Measurements from ENCODE around the gene SLC6A11. TPM values are rescaled to one million over a fixed set of nuclear protein-coding genes. Genes with fewer than 3 reads are reported as not detected.

Gene SLC6A11
- total RNA-seq, 6 donors from 2014 or later, result 0.07 TPM; not detected in 5

DNA sequence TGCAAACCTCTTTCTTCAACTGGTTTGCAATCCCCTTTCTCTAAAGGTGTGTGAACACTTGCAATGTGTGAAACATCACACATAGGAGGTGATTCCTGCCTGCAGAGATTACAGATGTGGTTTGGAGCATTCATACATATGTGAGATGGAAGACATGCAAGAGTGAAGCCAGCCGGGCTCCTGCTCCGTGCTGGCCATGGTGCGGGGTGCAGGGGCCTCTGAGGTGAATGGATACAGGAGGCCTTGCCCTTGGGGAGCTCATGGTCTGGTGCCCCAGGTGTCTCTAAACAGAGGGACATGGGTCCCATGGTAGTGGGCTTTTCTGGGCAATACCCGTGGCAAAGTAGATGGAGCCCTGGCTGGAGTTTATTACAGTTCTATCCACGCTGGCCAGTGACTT lies 6.0 kb downstream of the SLC6A11 start:
- Histone ChIP-seq H3K27me3 (no peaks in the 10 kb centered on the region), H3K4me1 (no peaks in the 10 kb centered on the region), H3K27ac (no peak overlapping the region), H3K4me3 (no peak overlapping the region), H3K9me3 (no peaks in the 10 kb centered on the region), H3K36me3 (no peaks in the 10 kb centered on the region)
- TF ChIP-seq POLR2A (IDR thresholded peaks at IDR 0.05), result no peak
- TF ChIP-seq, protein P1, sequence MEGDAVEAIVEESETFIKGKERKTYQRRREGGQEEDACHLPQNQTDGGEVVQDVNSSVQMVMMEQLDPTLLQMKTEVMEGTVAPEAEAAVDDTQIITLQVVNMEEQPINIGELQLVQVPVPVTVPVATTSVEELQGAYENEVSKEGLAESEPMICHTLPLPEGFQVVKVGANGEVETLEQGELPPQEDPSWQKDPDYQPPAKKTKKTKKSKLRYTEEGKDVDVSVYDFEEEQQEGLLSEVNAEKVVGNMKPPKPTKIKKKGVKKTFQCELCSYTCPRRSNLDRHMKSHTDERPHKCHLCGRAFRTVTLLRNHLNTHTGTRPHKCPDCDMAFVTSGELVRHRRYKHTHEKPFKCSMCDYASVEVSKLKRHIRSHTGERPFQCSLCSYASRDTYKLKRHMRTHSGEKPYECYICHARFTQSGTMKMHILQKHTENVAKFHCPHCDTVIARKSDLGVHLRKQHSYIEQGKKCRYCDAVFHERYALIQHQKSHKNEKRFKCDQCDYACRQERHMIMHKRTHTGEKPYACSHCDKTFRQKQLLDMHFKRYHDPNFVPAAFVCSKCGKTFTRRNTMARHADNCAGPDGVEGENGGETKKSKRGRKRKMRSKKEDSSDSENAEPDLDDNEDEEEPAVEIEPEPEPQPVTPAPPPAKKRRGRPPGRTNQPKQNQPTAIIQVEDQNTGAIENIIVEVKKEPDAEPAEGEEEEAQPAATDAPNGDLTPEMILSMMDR (IDR thresholded peaks at IDR 0.05), result no peak
- TF ChIP-seq EP300 (IDR thresholded peaks at IDR 0.05), result no peak
- no peak for TF ChIP-seq POLR2AphosphoS5 (IDR thresholded peaks at IDR 0.05)
- DNase-seq (peak in 1 of 2 donors; percentile 30), ATAC-seq (ENCODE audit: low FRiP score in 2 of 2) (no peak)
- 84 to 85% methylated on average over 5 of the region's 5 CpGs for WGBS, 2 donors

DNA sequence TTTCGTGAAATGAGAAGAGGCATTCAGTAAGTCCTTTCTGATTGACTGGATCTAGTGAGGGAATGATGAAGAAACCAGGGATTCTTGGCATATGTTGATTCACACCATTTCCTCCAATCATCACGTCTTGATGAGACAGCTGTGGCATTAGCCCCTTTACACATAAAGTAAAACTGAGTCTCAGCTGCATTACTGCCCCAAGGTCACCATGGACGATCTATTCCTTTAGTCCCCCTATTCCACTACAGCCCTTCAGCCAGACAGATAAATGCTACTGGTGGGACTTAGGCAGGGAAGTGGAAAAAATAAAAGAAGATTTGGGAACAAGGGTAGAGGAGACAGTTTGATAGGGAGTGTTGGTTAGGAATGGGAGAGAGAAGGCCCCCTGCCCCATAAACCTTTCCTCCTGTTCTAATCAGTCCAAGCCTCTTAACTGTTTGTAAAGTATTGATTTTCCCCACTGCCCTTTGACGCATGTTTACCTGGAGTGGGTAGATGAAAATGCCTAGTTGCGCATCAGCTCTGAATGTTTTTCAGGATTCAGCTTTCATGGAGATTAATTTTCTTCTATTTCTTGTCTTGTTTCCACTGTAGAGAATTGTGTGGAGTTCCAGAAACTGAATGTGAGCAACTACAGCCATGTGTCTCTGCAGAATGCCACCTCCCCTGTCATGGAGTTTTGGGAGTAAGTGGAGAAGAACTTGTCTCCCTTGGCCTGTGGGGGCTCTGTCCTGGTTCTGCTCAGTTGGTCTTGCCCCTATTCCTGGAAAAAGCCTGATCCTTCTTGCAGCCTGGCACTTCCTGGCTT lies 6.9 kb downstream of the SLC6A11 start:
- Histone ChIP-seq H3K9me3 (no peaks in the 10 kb centered on the region), H3K4me1 (no peaks in the 10 kb centered on the region), H3K36me3 (no peaks in the 10 kb centered on the region), H3K4me3 (no peak overlapping the region), H3K27me3 (no peaks in the 10 kb centered on the region), H3K27ac (no peak overlapping the region)
- ATAC-seq (ENCODE audit: low FRiP score in 2 of 2) (no peak), DNase-seq (no peak)
- TF ChIP-seq POLR2AphosphoS5 (IDR thresholded peaks at IDR 0.05) (no peak), POLR2A (IDR thresholded peaks at IDR 0.05) (no peak), EP300 (IDR thresholded peaks at IDR 0.05) (no peak)
- TF ChIP-seq, protein P1 (IDR thresholded peaks at IDR 0.05), result no peak
- WGBS, 2 donors, result 68 to 75% methylated on average over 5 of the region's 5 CpGs

DNA sequence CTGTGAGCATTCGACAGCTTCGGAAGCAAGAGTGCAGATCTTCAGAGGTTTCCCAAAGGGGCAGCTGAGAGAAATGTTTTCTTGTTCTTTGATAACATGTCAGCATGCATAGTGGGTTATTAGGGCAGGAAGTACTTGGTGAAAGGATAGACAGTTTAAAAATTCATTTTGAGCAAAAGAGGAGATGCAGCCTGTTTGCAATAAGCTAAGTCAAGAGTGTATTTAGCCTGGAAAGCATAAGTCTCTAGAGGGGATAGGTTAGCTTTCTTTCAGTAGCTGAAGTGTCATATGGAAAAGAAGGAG lies 7.4 kb downstream of the SLC6A11 start:
- Histone ChIP-seq H3K9me3 (no peaks in the 10 kb centered on the region), H3K36me3 (no peaks in the 10 kb centered on the region), H3K27ac (no peak overlapping the region), H3K4me1 (no peaks in the 10 kb centered on the region), H3K27me3 (no peaks in the 10 kb centered on the region), H3K4me3 (no peak overlapping the region)
- DNase-seq (no peak), ATAC-seq (ENCODE audit: low FRiP score in 2 of 2) (no peak)
- TF ChIP-seq POLR2AphosphoS5 (IDR thresholded peaks at IDR 0.05) (no peak), POLR2A (IDR thresholded peaks at IDR 0.05) (no peak), EP300 (IDR thresholded peaks at IDR 0.05) (no peak)
- TF ChIP-seq, protein P1 (IDR thresholded peaks at IDR 0.05), result no peak
- WGBS, 2 donors, result 81 to 83% methylated on average over 2 of the region's 2 CpGs

DNA sequence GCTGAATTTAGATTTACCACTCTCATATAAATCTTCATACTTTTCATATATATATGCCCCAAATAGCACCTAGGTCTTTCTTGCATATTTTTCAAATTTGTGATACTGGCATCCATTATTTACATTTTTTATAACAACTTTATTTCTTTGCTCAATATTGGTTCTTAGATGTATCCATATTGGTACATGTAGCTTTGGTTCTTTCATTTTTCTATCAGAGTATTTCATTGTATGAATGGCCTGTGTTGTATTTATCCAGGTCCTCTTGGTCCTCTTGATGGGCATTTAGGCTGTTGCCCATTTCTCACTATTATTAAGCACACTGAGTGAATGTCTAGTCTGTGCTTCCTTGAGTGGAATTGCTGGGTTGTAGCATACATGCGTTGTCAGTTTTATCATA lies 8.4 kb downstream of the SLC6A11 start:
- H3K27me3 ChIP-seq, result no peaks in the 10 kb centered on the region
- ATAC-seq (ENCODE audit: low FRiP score in 2 of 2) (no peak), DNase-seq (no peak)
- no peak overlapping the region for H3K4me3 ChIP-seq
- H3K9me3 ChIP-seq, result no peaks in the 10 kb centered on the region
- H3K4me1 ChIP-seq, result no peaks in the 10 kb centered on the region
- no peaks in the 10 kb centered on the region for H3K36me3 ChIP-seq
- 100% methylated on average over 1 of the region's 1 CpG for WGBS, 2 donors
- TF ChIP-seq POLR2AphosphoS5 (IDR thresholded peaks at IDR 0.05), result no peak
- TF ChIP-seq EP300 (IDR thresholded peaks at IDR 0.05), result no peak
- H3K27ac ChIP-seq, result no peak overlapping the region

DNA sequence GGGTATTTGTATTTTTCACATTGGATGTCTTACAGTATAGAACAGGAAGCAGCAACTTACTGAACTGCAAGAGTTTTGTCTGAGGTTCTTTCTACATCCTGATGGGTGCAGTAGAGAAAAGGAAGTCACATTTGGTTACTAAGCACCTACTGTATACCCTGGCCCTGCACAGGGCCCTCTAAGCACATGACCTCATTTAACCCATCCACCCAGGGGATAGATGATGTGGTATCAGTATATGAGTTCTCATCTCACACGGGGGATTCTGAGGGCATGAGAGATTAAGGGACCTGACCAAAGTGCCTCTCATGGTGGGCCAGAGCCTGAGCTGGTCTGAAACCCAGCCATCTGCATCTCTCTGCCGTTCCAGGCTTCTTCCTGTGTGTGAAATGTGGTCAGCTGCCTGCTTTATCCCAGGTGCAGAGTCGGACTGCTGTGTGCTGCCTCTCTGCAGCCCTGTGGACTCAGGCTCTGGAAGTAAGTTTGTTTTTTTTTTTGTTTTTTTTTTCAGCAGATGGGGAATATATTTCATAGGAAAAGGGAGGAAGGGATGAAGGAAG lies 17.9 kb downstream of the SLC6A11 start:
- Histone ChIP-seq H3K27ac (no peak overlapping the region), H3K4me3 (no peak overlapping the region), H3K36me3 (no peaks in the 10 kb centered on the region), H3K4me1 (no peaks in the 10 kb centered on the region), H3K9me3 (no peaks in the 10 kb centered on the region), H3K27me3 (no peaks in the 10 kb centered on the region)
- no peak for DNase-seq
- 58 to 68% methylated on average over 3 of the region's 3 CpGs for WGBS, 2 donors
- TF ChIP-seq POLR2A (IDR thresholded peaks at IDR 0.05), result no peak
- TF ChIP-seq, protein P1 (IDR thresholded peaks at IDR 0.05), result no peak
- no peak for TF ChIP-seq EP300 (IDR thresholded peaks at IDR 0.05)
- no peak for TF ChIP-seq POLR2AphosphoS5 (IDR thresholded peaks at IDR 0.05)
- no peak for ATAC-seq (ENCODE audit: low FRiP score in 2 of 2)

Data from upper lobe of left lung (tissue), 6 donors.